T-helper 17 cell (primary cell): ENCODE measurements around the gene ARHGDIG. TPM values are rescaled to one million over a fixed set of nuclear protein-coding genes. Genes with fewer than 3 reads are reported as not detected.
"Not testable (repeated sequence)": the region's sequence is repeated elsewhere in the genome, so short reads cannot be mapped to it uniquely, and the experiment has no call there.

Experiments used
- ATAC-seq: fragments of 150-1000 bp; cut with Tn5 transposase; 2 replicates; pipeline ENCODE4 v1.10.0; 2021; ENCODE audit warnings: mild to moderate bottlenecking, moderate library complexity
- DNase-seq, 3 donors: peaks; one replicate each; pipeline versions ENCODE4 v3.0.0 to v3.0.0-alpha.2; 2020 to 2021
- H3K9me3 ChIP-seq: one replicate; pipeline ENCODE4 v1.7.0; 2013; ENCODE audit warnings: low read length, mild to moderate bottlenecking; ENCODE audit not compliant: control insufficient read depth, poor library complexity, severe bottlenecking
- H3K27ac Mint-ChIP-seq: one replicate; pipeline ENCODE4 v1.8.0; 2022; ENCODE audit warnings: mild to moderate bottlenecking, moderate library complexity, mixed read lengths
- H3K27me3 Mint-ChIP-seq: one replicate; pipeline ENCODE4 v1.8.0; 2022; ENCODE audit warnings: mixed read lengths
- H3K36me3 Mint-ChIP-seq: one replicate; pipeline ENCODE4 v1.8.0; 2022; ENCODE audit warnings: low read depth, mixed read lengths
- H3K4me1 Mint-ChIP-seq: one replicate; pipeline ENCODE4 v1.8.0; 2022; ENCODE audit warnings: mild to moderate bottlenecking, mixed read lengths
- H3K4me3 Mint-ChIP-seq: one replicate; pipeline ENCODE4 v1.8.0; 2022; ENCODE audit warnings: mild to moderate bottlenecking, moderate library complexity, mixed read lengths
- total RNA-seq, 4 donors: library from RNA in 2 of 4; stranded (reverse) in 2 of 4; gene quantifications; one replicate each; pipeline ENCODE4 v1.2.3 and lab custom pipeline; 2022 to 2026

ARHGDIG gene
- total RNA-seq, 2 donors from 2014 or later: not detected

GRCh38 chr16:255183-255582 lies 25.2 kb upstream of the ARHGDIG start:
- no peaks in the 10 kb centered on the region for H3K36me3 Mint-ChIP-seq
- ATAC-seq: no peak
- H3K27me3 Mint-ChIP-seq: no peaks in the 10 kb centered on the region
- no peak for DNase-seq
- H3K27ac Mint-ChIP-seq: no peak overlapping the region
- no peak overlapping the region for H3K4me3 Mint-ChIP-seq
- H3K4me1 Mint-ChIP-seq: peaks cover 14% of the 10 kb centered on the region
- H3K9me3 ChIP-seq: no peaks in the 10 kb centered on the region

- not testable (repeated sequence) for H3K4me3 Mint-ChIP-seq, H3K27ac Mint-ChIP-seq, H3K9me3 ChIP-seq, H3K4me1 Mint-ChIP-seq, ATAC-seq, H3K27me3 Mint-ChIP-seq, DNase-seq, H3K36me3 Mint-ChIP-seq
Observed at GRCh38 chr16:258091-258490, 22.3 kb upstream of the ARHGDIG start.

GRCh38 chr16:259226-259625 lies 21.2 kb upstream of the ARHGDIG start:
- no peak for ATAC-seq
- H3K4me1 Mint-ChIP-seq: peaks cover 2% of the 10 kb centered on the region
- H3K9me3 ChIP-seq: no peaks in the 10 kb centered on the region
- H3K4me3 Mint-ChIP-seq: no peak overlapping the region
- DNase-seq: no peak
- H3K27me3 Mint-ChIP-seq: no peaks in the 10 kb centered on the region
- H3K36me3 Mint-ChIP-seq: peaks cover 5% of the 10 kb centered on the region
- H3K27ac Mint-ChIP-seq: no peak overlapping the region

GRCh38 chr16:259814-260253 lies 20.6 kb upstream of the ARHGDIG start:
- H3K9me3 ChIP-seq: no peaks in the 10 kb centered on the region
- no peak for ATAC-seq
- Mint-ChIP-seq H3K4me3 (no peak overlapping the region), H3K27ac (no peak overlapping the region), H3K36me3 (peaks cover 5% of the 10 kb centered on the region), H3K27me3 (no peaks in the 10 kb centered on the region), H3K4me1 (peaks cover 2% of the 10 kb centered on the region)
- DNase-seq: no peak

- H3K4me1 Mint-ChIP-seq: no peaks in the 10 kb centered on the region
- no peak for DNase-seq
- no peak for ATAC-seq
- peaks cover 5% of the 10 kb centered on the region for H3K36me3 Mint-ChIP-seq
- H3K9me3 ChIP-seq: no peaks in the 10 kb centered on the region
- H3K4me3 Mint-ChIP-seq: no peak overlapping the region
- no peaks in the 10 kb centered on the region for H3K27me3 Mint-ChIP-seq
- no peak overlapping the region for H3K27ac Mint-ChIP-seq
Observed at GRCh38 chr16:260326-260725, 20.1 kb upstream of the ARHGDIG start.

- DNase-seq (no peak), ATAC-seq (no peak)
- Mint-ChIP-seq H3K27ac (no peak overlapping the region), H3K36me3 (peaks cover 5% of the 10 kb centered on the region), H3K4me3 (no peak overlapping the region), H3K27me3 (no peaks in the 10 kb centered on the region), H3K4me1 (peaks cover 2% of the 10 kb centered on the region)
- H3K9me3 ChIP-seq: no peaks in the 10 kb centered on the region
Observed at GRCh38 chr16:261031-261691, 19.2 kb upstream of the ARHGDIG start.

- Mint-ChIP-seq H3K4me3 (no peak overlapping the region), H3K36me3 (peaks cover 5% of the 10 kb centered on the region), H3K27ac (no peak overlapping the region), H3K27me3 (no peaks in the 10 kb centered on the region), H3K4me1 (peaks cover 2% of the 10 kb centered on the region)
- ATAC-seq (no peak), DNase-seq (no peak)
- H3K9me3 ChIP-seq: no peaks in the 10 kb centered on the region
Observed at GRCh38 chr16:262121-262745, 18.2 kb upstream of the ARHGDIG start.

- Mint-ChIP-seq H3K4me3 (no peak overlapping the region), H3K4me1 (peaks cover 2% of the 10 kb centered on the region), H3K27me3 (no peaks in the 10 kb centered on the region), H3K36me3 (peaks cover 5% of the 10 kb centered on the region), H3K27ac (no peak overlapping the region)
- no peak for ATAC-seq
- DNase-seq: no peak
- no peaks in the 10 kb centered on the region for H3K9me3 ChIP-seq
Observed at GRCh38 chr16:263182-263774, 17.1 kb upstream of the ARHGDIG start.

GRCh38 chr16:263944-264343 lies 16.4 kb upstream of the ARHGDIG start:
- Mint-ChIP-seq H3K27me3 (no peaks in the 10 kb centered on the region), H3K27ac (no peak overlapping the region), H3K4me3 (no peak overlapping the region), H3K36me3 (peaks cover 5% of the 10 kb centered on the region), H3K4me1 (peaks cover 2% of the 10 kb centered on the region)
- ATAC-seq (no peak), DNase-seq (no peak)
- no peaks in the 10 kb centered on the region for H3K9me3 ChIP-seq

- no peak overlapping the region for H3K4me3 Mint-ChIP-seq
- no peak for DNase-seq
Observed at GRCh38 chr16:264440-264951, 15.9 kb upstream of the ARHGDIG start.

GRCh38 chr16:265002-265529 lies 15.3 kb upstream of the ARHGDIG start:
- DNase-seq: no peak
- no peak for ATAC-seq
- H3K4me1 Mint-ChIP-seq: peaks cover 2% of the 10 kb centered on the region
- H3K4me3 Mint-ChIP-seq: no peak overlapping the region
- no peak overlapping the region for H3K27ac Mint-ChIP-seq
- H3K27me3 Mint-ChIP-seq: no peaks in the 10 kb centered on the region
- H3K36me3 Mint-ChIP-seq: peaks cover 5% of the 10 kb centered on the region
- H3K9me3 ChIP-seq: no peaks in the 10 kb centered on the region

More at GRCh38 chr16:264440-264951, 15.9 kb upstream of the ARHGDIG start:
- no peak for ATAC-seq
- H3K27me3 Mint-ChIP-seq: no peaks in the 10 kb centered on the region
- H3K9me3 ChIP-seq: no peaks in the 10 kb centered on the region
- H3K4me1 Mint-ChIP-seq: peaks cover 2% of the 10 kb centered on the region
- no peak overlapping the region for H3K27ac Mint-ChIP-seq
- H3K36me3 Mint-ChIP-seq: peaks cover 5% of the 10 kb centered on the region

GRCh38 chr16:265711-266110 lies 14.7 kb upstream of the ARHGDIG start:
- peaks cover 2% of the 10 kb centered on the region for H3K4me1 Mint-ChIP-seq
- no peak for DNase-seq

More at GRCh38 chr16:265711-266110, 14.7 kb upstream of the ARHGDIG start:
- H3K27me3 Mint-ChIP-seq: no peaks in the 10 kb centered on the region
- peaks cover 5% of the 10 kb centered on the region for H3K36me3 Mint-ChIP-seq
- H3K4me3 Mint-ChIP-seq: no peak overlapping the region
- H3K9me3 ChIP-seq: no peaks in the 10 kb centered on the region
- ATAC-seq: no peak
- no peak overlapping the region for H3K27ac Mint-ChIP-seq
